ENCODE data around the gene ARFRP1. TPM values are rescaled to one million over a fixed set of nuclear protein-coding genes. Genes with fewer than 3 reads are reported as not detected.

ARFRP1 gene
- total and polyA plus RNA-seq, 2 donors (not counting 1 experiment from before 2014, with no cell fraction given), result 41.0 to 75.5 TPM

- POLR2A ChIA-PET, result no interaction called here
Measured at GRCh38 chr20:63734111-63734945, 26.6 kb upstream of the ARFRP1 start.

More at GRCh38 chr20:63734111-63734945, 26.6 kb upstream of the ARFRP1 start:
- Mint-ChIP-seq H3K9me3 (ENCODE audit: insufficient read depth) (no peaks in the 10 kb centered on the region), H3K4me1 (peaks cover 31% of the 10 kb centered on the region), H3K27ac (no peak overlapping the region), H3K4me3 (no peak overlapping the region), H3K27me3 (no peaks in the 10 kb centered on the region)
- no peak overlapping the region for H3K4me2 ChIP-seq (replicated peaks; ENCODE audit: low read depth, low read length, poor library complexity, severe bottlenecking)
- no peak for TF ChIP-seq EZH2 (IDR thresholded peaks at IDR 0.05; ENCODE audit: borderline replicate concordance, insufficient read depth, low read depth, low read length, poor library complexity, severe bottlenecking)
- TF ChIP-seq CTCF (IDR thresholded peaks at IDR 0.05), result no peak
- CTCF ChIA-PET, result no interaction called here
- H2AFZ ChIP-seq (ENCODE audit: insufficient read depth, low read depth, low read length, poor library complexity, severe bottlenecking), result no peak overlapping the region
- DNase-seq (no peak), ATAC-seq (ENCODE audit: low read depth) (no peak)
- no peaks in the 10 kb centered on the region for H3K9me3 ChIP-seq (ENCODE audit: control extremely low read depth in 1 of 3, control insufficient read depth in 2 of 3, insufficient read depth in 1 of 3, low read length in 2 of 3)
- H3K4me3 ChIP-seq (ENCODE audit: control extremely low read depth in 1 of 5, extremely low read depth in 1 of 5, insufficient read depth in 1 of 5, low read depth in 2 of 5, low read length in 4 of 5), result no peak overlapping the region
- H3K4me1 ChIP-seq (ENCODE audit: control insufficient read depth in 2 of 2, insufficient read depth in 2 of 2, low read length in 2 of 2), result peaks cover 50 to 61% of the 10 kb centered on the region in 2 donors
- peaks cover 0 to 24% of the 10 kb centered on the region in 2 experiments for H3K36me3 ChIP-seq (replicated peaks in 1 of 2; ENCODE audit: control extremely low read depth in 1 of 2, control insufficient read depth in 1 of 2, extremely low read depth in 1 of 2, insufficient read depth in 2 of 2, low read length in 1 of 2)
- WGBS (ENCODE audit: insufficient coverage), result 96% methylated on average over 25 of the region's 25 CpGs
- intact Hi-C loops (cut with micrococcal nuclease), result no loop called here
- peaks cover 58% of the 10 kb centered on the region for H4K20me1 ChIP-seq (ENCODE audit: control insufficient read depth, insufficient read depth, low read length, poor library complexity, severe bottlenecking)
- H3K79me2 ChIP-seq (ENCODE audit: control insufficient read depth, insufficient read depth, low read length), result peaks cover 44% of the 10 kb centered on the region
- H3K27me3 ChIP-seq (replicated peaks in 1 of 4; ENCODE audit: control extremely low read depth in 1 of 4, control insufficient read depth in 3 of 4, insufficient read depth in 4 of 4, low read length in 3 of 4), result no peaks in the 10 kb centered on the region
- H3K9ac ChIP-seq (ENCODE audit: low read length), result no peak overlapping the region
- no peak overlapping the region for H3K27ac ChIP-seq (ENCODE audit: low read length in 2 of 2)
